ENCODE data around the gene STARD5. TPM values are rescaled to one million over a fixed set of nuclear protein-coding genes. Genes with fewer than 3 reads are reported as not detected.

The STARD5 gene
- total and polyA plus RNA-seq, 9 of the 15 experiments (the other 6 are each of a cell fraction or from before 2014, with no cell fraction given) = 1.7 to 5.7 (median 2.2) TPM

DNA sequence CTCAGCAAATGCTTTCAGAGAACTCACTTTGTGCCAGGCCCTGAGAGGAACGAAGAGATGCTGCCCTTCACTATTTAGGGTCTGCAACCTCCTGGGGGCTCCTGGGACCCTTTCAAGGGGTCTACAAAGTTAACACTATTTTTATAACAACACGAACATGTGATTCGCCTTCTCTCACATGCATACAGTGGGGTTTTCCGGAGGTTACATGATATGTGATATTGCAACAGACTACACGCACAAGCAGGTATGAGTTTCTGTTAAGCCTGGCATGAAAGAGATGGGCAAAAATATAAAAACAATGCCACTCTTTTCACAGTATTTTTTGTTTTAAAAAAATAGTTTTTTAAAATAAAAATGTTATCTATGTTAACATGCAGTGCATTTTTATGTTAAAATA, 10.3 kb downstream of the STARD5 start:
- H3K9me1 ChIP-seq (ENCODE audit: control insufficient read depth, insufficient read depth, low read length) = no peaks in the 10 kb centered on the region
- H3K27ac ChIP-seq (ENCODE audit: extremely low read depth, low read depth, low read length) = no peak overlapping the region
- WGBS (ENCODE audit: insufficient coverage, low coverage, missing lambda C conversion rate) = 45% methylated on average over 5 of the region's 5 CpGs
- H3K4me2 ChIP-seq (ENCODE audit: insufficient read depth, low read length) = no peak overlapping the region
- no peaks in the 10 kb centered on the region for H3K27me3 ChIP-seq (ENCODE audit: control insufficient read depth in 2 of 2, insufficient read depth in 2 of 2, low read length in 2 of 2)
- intact Hi-C loops (cut with micrococcal nuclease) (no loop called here), in situ Hi-C loops (cut with MboI) (no loop called here)
- H3K36me3 ChIP-seq (ENCODE audit: control insufficient read depth, insufficient read depth, low read length) = 0 out of 3 replicates have a peak, but pooled peaks cover 9% of the 10 kb centered on the region
- ChIA-PET POLR2A (no interaction called here), CTCF (ENCODE audit: low intra/inter-chr PET ratio) (interaction anchor here (0.6 kb wide), 1 partner anchor 23 kb away, joined by 3 read pairs; no protein-coding TSS in a partner anchor)
- ATAC-seq = no peak
- H3K4me1 ChIP-seq (replicated peaks in 1 of 2; ENCODE audit: control insufficient read depth in 2 of 2, insufficient read depth in 2 of 2, low read length in 2 of 2) = no peaks in the 10 kb centered on the region
- no peak overlapping the region for H2AFZ ChIP-seq (ENCODE audit: low read depth, low read length)
- no TSS peak for BruUV-seq (replicated peaks)
- no peaks in the 10 kb centered on the region; the same call in 1 of the 2 replicates for H4K20me1 ChIP-seq (replicated peaks; ENCODE audit: control insufficient read depth, insufficient read depth, low read length)
- no peaks in the 10 kb centered on the region for H3K79me2 ChIP-seq (ENCODE audit: control insufficient read depth, insufficient read depth, low read length)
- H3K9me3 ChIP-seq (replicated peaks; ENCODE audit: control insufficient read depth, insufficient read depth, low read depth, low read length) = no peaks in the 10 kb centered on the region
- no peak overlapping the region for H3K4me3 ChIP-seq
- no peak for DNase-seq (ENCODE audit: extremely low read depth in 1 of 4, low spot score in 3 of 4)
- H3K9ac ChIP-seq (ENCODE audit: insufficient read depth in 1 of 2, low read depth in 2 of 2, low read length in 2 of 2) = no peak overlapping the region
- FAIRE-seq = no peak
- TF ChIP-seq DPF2 (IDR thresholded peaks at IDR 0.05) = no peak
- TF ChIP-seq RBM17 (IDR thresholded peaks at IDR 0.05; ENCODE audit: borderline replicate concordance, low read depth, low read length) = no peak
- no peak for TF ChIP-seq ZFP36 (IDR thresholded peaks at IDR 0.05; ENCODE audit: low read depth, low read length, partially characterized antibody)
- TF ChIP-seq ZNF197 (CRISPR knock-in tag; IDR thresholded peaks at IDR 0.05; ENCODE audit: low read depth) = no peak
- no peak for TF ChIP-seq SIN3B (IDR thresholded peaks at IDR 0.05; ENCODE audit: low read depth)
- no peak for TF ChIP-seq PPARD (CRISPR knock-in tag; IDR thresholded peaks at IDR 0.05)
- no peak for TF ChIP-seq ZNF507 (tag; conservative IDR thresholded peaks at IDR 0.05)
- no peak for TF ChIP-seq MCM7 (IDR thresholded peaks at IDR 0.05)
- TF ChIP-seq, protein P1, sequence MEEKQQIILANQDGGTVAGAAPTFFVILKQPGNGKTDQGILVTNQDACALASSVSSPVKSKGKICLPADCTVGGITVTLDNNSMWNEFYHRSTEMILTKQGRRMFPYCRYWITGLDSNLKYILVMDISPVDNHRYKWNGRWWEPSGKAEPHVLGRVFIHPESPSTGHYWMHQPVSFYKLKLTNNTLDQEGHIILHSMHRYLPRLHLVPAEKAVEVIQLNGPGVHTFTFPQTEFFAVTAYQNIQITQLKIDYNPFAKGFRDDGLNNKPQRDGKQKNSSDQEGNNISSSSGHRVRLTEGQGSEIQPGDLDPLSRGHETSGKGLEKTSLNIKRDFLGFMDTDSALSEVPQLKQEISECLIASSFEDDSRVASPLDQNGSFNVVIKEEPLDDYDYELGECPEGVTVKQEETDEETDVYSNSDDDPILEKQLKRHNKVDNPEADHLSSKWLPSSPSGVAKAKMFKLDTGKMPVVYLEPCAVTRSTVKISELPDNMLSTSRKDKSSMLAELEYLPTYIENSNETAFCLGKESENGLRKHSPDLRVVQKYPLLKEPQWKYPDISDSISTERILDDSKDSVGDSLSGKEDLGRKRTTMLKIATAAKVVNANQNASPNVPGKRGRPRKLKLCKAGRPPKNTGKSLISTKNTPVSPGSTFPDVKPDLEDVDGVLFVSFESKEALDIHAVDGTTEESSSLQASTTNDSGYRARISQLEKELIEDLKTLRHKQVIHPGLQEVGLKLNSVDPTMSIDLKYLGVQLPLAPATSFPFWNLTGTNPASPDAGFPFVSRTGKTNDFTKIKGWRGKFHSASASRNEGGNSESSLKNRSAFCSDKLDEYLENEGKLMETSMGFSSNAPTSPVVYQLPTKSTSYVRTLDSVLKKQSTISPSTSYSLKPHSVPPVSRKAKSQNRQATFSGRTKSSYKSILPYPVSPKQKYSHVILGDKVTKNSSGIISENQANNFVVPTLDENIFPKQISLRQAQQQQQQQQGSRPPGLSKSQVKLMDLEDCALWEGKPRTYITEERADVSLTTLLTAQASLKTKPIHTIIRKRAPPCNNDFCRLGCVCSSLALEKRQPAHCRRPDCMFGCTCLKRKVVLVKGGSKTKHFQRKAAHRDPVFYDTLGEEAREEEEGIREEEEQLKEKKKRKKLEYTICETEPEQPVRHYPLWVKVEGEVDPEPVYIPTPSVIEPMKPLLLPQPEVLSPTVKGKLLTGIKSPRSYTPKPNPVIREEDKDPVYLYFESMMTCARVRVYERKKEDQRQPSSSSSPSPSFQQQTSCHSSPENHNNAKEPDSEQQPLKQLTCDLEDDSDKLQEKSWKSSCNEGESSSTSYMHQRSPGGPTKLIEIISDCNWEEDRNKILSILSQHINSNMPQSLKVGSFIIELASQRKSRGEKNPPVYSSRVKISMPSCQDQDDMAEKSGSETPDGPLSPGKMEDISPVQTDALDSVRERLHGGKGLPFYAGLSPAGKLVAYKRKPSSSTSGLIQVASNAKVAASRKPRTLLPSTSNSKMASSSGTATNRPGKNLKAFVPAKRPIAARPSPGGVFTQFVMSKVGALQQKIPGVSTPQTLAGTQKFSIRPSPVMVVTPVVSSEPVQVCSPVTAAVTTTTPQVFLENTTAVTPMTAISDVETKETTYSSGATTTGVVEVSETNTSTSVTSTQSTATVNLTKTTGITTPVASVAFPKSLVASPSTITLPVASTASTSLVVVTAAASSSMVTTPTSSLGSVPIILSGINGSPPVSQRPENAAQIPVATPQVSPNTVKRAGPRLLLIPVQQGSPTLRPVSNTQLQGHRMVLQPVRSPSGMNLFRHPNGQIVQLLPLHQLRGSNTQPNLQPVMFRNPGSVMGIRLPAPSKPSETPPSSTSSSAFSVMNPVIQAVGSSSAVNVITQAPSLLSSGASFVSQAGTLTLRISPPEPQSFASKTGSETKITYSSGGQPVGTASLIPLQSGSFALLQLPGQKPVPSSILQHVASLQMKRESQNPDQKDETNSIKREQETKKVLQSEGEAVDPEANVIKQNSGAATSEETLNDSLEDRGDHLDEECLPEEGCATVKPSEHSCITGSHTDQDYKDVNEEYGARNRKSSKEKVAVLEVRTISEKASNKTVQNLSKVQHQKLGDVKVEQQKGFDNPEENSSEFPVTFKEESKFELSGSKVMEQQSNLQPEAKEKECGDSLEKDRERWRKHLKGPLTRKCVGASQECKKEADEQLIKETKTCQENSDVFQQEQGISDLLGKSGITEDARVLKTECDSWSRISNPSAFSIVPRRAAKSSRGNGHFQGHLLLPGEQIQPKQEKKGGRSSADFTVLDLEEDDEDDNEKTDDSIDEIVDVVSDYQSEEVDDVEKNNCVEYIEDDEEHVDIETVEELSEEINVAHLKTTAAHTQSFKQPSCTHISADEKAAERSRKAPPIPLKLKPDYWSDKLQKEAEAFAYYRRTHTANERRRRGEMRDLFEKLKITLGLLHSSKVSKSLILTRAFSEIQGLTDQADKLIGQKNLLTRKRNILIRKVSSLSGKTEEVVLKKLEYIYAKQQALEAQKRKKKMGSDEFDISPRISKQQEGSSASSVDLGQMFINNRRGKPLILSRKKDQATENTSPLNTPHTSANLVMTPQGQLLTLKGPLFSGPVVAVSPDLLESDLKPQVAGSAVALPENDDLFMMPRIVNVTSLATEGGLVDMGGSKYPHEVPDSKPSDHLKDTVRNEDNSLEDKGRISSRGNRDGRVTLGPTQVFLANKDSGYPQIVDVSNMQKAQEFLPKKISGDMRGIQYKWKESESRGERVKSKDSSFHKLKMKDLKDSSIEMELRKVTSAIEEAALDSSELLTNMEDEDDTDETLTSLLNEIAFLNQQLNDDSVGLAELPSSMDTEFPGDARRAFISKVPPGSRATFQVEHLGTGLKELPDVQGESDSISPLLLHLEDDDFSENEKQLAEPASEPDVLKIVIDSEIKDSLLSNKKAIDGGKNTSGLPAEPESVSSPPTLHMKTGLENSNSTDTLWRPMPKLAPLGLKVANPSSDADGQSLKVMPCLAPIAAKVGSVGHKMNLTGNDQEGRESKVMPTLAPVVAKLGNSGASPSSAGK (IDR thresholded peaks at IDR 0.05) = no peak
- TF ChIP-seq TEAD2 (tag; IDR thresholded peaks at IDR 0.05) = no peak
- TF ChIP-seq JUND (IDR thresholded peaks at IDR 0.05; ENCODE audit: borderline replicate concordance, low read depth, low read length) = no peak
- TF ChIP-seq JUND (tag; IDR thresholded peaks at IDR 0.05; ENCODE audit: borderline replicate concordance, low read depth, low read length) = no peak
- no peak for TF ChIP-seq IFI16 (CRISPR knock-in tag; IDR thresholded peaks at IDR 0.05)
- TF ChIP-seq ZNF263 (CRISPR knock-in tag; IDR thresholded peaks at IDR 0.05; ENCODE audit: borderline replicate concordance) = no peak
